NCI-H524 (cell line): ENCODE measurements around the gene BTAF1.
"Not testable (repeated sequence)": the region's sequence is repeated elsewhere in the genome, so short reads cannot be mapped to it uniquely, and the experiment has no call there.

ENCODE experiments used
- DNase-seq, 2 experiments: peaks; one replicate each; lab custom pipeline; 2025; lab: John Stamatoyannopoulos, UW

Gene BTAF1

GRCh38 chr10:91978585-91978984 is 55.0 kb downstream of the BTAF1 start:
- DNase-seq: no peak

GRCh38 chr10:91980319-91980718 is 56.7 kb downstream of the BTAF1 start:
- no peak for DNase-seq

DNA sequence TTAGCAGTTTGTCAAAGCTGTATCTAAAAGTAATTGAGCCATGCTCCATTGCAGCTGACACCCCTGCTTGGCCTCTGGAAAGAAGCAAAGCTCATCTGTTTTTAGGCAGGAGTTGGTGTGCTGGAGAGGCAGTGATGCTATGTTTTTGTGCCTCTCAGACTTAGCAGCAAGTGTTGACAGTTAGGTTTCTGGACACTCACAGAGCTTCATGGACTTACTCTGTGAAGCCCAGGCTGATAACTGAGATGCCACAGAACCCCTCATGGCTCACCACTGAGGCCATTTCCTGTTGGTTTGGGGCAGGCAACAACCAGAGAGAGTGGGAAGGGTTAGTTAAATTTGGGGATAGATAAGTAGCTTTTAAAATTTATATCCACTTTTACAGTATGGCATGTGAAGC is 59.8 kb downstream of the BTAF1 start:
- DNase-seq: no peak

GRCh38 chr10:91987397-91988037 is 63.9 kb downstream of the BTAF1 start:
- no peak for DNase-seq

GRCh38 chr10:91992031-91992430 is 68.5 kb downstream of the BTAF1 start:
- DNase-seq: no peak

DNA sequence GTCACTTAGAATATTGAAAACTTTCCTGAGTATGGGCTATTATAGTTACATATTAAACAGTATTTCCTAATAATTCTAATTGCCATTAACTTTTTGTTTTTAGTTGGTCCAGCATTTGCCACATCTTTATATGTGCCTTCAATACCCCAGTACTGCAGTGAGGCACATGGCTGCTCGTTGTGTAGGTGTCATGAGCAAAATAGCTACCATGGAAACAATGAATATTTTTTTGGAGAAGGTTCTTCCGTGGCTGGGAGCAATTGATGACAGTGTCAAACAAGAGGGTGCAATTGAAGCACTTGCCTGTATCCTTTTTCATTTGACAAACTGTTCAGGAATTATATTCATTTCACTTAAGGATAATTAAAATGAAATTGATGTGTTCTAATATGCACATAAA is 72.7 kb downstream of the BTAF1 start:
- DNase-seq: no peak

DNA sequence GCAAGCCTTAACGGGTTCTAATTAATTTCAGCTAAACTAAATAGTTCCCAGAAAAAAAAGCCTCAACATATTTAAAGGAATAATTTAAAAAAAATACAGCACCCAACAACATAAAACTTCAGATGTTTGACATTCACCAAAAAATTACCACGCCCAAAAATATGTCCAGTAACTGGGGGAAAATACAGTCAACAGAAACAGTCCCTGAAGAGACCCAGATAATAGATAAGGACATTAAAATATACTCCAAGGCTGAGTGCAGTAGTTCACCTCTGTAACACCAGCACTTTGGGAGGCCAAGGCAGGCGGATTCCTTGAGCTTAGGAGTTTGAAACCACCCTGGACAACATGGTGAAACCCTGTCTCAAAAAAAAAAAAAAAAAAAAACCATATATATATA is 78.0 kb downstream of the BTAF1 start:
- no peak for DNase-seq

DNA sequence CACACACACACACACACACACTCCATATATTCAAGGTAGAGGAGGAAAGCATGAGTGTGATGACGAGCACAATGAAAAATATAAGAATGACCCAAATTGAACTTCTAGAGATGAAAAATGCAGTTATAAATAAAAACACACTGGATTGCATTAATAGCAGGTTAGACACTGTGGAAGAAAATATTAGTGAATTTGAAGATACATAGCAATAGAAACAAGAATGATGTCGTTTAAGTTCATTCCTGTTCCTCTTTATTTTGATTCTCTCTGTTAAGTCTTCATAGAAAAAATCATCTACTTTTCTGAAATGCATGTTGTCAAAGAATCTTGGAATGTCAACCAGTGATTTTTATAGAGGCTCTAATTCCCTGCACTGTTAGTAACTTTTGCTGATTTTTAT is 78.4 kb downstream of the BTAF1 start:
- DNase-seq: no peak

DNA sequence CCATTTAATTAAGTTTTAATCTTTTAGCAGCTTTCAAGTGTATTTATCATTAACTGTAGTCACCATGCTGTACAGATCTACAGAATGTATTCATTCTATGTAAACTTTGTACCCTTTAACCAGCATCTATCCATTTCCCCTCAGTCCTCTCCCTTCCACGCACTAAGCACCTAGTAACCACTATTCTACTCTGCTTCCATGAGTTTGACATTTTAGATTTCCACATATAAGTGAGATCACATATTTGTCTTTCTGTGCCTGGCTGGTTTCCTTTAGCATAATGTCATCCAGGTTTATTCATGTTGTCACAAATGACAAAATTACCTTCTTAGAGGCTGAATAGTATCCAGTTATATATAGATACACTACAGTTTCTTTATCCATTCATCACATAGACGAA is 79.7 kb downstream of the BTAF1 start:
- no peak for DNase-seq

- DNase-seq: no peak
These were observed 82.4 kb downstream of the BTAF1 start for GRCh38 chr10:92005978-92006377.

GRCh38 chr10:92009445-92009844 is 85.9 kb downstream of the BTAF1 start:
- DNase-seq: no peak

GRCh38 chr10:92010047-92010735 is 86.6 kb downstream of the BTAF1 start:
- no peak for DNase-seq

DNA sequence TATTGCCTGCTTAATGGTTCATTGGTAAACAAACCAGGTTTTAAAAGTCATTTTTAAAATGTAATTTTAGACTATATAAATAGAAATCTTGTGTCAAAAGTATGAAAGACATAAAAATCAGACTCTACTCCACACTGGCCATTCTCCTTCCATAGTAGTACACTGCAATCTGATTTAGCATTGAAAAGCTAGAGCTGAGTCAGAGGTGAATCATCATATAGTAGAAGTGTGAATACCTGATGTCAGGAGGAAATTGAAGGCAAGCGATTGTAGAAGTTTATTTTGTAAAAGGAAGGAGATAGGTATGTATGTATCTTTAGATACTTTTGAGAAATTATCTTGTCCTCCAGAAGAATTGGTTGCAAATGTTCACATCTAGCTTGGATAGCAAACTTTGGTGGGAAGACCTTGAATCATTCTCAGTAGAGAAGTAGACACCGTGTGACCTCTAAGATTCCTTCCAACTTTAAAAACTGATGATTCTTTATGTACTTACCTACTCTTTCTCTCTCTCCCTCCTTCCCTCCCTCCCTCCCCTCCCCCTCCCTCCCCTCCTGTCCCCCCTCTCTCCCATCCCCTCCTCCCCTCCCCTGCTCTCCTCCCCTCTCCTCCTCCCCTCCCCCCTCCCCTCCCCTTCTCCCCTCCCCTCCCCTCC is 88.1 kb downstream of the BTAF1 start:
- no peak for DNase-seq

DNA sequence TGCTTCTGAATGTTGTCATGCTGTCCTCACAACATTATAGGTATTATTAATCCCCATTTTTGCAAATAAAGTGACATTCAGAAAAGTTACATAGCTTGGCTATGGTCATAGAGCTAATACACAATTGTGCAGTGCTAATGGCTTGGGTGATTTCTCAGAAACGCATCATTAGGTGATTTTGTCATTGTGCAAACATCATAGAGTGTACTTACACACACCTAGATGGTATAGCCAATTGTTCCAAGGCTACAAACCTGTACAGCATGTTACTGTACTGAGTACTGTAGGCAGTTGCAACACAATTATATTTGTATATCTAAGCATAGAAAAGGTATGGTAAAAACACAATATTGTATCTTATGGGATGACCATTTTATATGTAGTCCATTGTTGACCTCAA is 91.0 kb downstream of the BTAF1 start:
- no peak for DNase-seq

DNA sequence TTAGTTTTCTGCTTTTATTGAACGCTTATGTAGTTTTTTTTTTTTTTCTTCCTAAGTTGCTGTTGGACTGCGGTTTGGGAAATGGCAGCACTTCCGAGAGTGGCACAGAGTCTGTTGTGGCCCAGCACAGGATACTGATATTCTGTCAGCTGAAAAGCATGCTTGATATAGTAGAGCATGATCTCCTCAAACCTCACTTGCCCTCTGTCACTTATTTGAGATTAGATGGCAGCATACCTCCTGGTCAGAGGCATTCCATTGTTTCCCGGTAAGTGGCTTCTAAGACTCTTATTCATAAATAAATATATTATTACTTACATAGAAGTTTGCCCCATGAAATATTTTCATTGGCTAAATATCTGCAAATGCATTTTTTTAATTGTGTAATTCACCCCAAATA is 101.1 kb downstream of the BTAF1 start:
- no peak for DNase-seq

GRCh38 chr10:92025340-92025739 is 101.8 kb downstream of the BTAF1 start:
- not testable (repeated sequence) for DNase-seq

GRCh38 chr10:92027141-92027540 is 103.6 kb downstream of the BTAF1 start:
- no peak for DNase-seq

DNA sequence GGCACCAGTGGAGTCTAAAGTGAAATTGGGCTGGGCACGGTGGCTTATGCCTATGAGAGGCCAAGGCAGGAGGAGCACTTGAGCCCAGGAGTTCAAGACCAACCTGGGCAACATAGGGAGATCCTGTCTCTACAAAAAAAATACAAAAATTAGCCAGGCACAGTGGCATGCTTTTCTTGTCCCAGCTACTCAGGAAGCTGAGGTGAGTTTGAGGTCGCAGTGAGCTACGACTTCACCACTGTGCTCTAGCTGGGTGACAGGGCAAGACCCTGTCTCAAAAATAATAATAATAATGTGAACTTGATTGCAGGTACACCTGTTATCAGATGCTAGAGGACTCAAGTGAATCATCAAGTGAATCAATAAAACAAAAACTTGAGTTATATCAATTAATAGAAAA is 108.0 kb downstream of the BTAF1 start:
- no peak for DNase-seq

DNA sequence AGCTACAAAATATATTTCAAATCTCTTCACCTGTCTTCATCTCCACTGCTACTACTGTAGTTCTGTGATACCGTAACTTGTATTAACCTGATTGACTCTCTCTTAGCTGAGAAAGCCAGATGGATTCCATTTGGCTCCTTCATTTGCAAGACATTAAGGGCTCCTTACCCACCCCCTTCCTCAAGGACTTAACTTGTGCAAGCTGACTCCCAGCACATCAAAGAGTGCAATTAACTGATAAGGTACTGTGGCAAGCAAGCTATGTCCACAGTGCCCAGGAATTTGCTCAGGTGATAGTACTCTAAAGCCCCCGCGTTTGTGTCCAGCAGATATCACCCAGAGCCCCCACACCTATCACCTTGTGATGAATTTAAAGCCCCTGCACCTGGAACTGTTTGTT is 109.5 kb downstream of the BTAF1 start:
- not testable (repeated sequence) for DNase-seq

- no peak for DNase-seq
These were observed 115.4 kb downstream of the BTAF1 start for GRCh38 chr10:92038949-92039348.

DNA sequence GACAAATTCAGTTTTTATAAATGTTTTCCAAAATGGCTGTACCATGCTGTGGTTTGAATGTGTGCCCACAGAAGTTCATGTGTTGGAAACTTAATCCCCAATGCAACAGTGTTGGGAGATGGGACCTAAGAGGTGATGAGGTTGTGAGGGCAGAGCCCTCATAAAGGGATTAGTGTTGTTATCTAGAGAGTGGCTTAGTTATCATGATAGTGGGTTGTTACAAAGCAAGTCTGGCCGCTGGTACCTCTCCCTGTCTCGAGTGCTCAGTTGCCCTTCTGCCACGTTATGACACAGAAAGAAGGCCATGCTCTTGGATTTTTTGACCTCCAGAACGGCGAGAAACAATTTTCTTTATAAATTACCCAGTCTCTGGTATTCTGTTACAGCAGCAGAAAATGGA is 119.0 kb downstream of the BTAF1 start:
- DNase-seq: no peak

DNA sequence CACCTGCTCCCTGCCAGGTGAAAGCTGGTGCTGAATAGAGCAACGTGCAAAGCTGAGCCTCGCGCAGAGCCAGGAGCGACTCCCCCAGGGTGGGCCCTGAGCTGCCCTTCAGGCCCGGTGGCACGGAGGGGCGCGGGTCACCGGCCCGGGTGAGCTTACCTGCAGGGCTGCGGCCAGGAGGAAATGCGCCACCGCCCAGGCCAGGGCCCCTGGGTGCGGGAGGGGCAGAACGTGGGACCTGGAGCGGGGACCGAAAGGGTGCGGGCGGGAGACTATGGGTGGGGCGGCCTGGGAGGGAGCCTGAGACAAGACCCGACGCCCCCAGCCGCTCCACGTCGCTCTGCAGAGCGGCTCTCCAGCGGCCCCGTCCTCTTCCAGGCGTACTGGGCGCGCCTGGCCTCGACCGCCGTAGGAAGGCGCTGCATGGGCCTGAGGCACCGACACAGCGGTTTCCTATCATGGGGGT is 122.1 kb downstream of the BTAF1 start:
- DNase-seq: no peak

- no peak for DNase-seq
These were observed 123.6 kb downstream of the BTAF1 start for GRCh38 chr10:92047215-92047614.
